ENCODE results near the gene EFCAB14.

DNA sequence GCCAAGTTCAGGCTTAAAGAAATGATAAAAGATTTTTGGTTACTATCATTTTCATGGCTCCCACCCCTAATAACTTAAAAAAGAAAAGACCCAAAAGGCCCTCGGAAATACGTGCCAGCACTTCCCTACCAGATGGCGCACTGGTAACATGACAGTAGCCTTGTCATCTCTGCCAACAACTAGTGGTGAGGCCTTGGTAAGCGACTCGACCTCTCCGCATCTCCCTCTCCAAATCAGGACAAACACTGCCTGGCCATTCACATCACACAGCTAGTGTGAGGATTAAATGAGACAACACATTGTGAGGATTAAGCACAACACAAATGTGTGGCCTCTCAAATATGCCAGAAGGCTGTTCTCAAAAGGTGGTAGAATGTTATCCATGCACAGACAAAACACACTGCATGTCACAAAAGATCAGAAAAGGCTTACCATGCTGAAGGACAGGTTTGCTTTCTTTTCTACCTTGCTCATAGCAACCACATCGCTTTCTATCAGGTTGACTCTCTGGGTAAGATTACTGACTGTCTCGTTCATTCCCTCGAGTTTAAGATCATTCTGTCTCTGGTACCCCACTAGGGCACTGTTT lies 30.9 kb downstream of the EFCAB14 start:
- no peak for TF ChIP-seq POLR2AphosphoS5 (IDR thresholded peaks at IDR 0.05; ENCODE audit: borderline replicate concordance, low read depth, low read length)
- no peak for TF ChIP-seq EZH2 (IDR thresholded peaks at IDR 0.05)
- no peak for TF ChIP-seq FOXP2 (optimal IDR thresholded peaks at IDR 0.05; ENCODE audit: control extremely low read depth, extremely low read length, insufficient read depth)

All from SK-N-MC (cell line).